ENCODE data around the gene NRAS.

Gene NRAS

DNA sequence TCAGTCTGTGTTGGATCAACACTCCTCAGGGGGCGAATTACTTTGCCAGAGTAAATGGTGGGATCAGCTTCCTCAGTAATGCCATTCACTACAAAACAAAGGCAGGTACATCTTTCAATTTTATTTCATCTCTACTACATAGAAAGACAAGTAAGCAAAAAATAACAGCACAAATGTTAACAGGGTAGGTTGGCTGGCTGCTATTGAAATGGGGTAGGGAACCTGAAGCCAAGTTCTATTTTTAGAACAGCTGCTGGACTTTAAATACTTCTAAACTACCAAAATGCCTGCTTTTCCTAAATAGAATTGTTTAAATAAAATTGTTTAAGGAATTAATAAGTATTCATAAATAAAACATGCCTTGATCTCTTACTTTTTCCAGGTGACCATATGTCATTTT lies 7.3 kb upstream of the NRAS start:
- DNase-seq, result no peak

- DNase-seq, result no peak
Measured at GRCh38 chr1:114723457-114723856, 6.9 kb upstream of the NRAS start.

DNA sequence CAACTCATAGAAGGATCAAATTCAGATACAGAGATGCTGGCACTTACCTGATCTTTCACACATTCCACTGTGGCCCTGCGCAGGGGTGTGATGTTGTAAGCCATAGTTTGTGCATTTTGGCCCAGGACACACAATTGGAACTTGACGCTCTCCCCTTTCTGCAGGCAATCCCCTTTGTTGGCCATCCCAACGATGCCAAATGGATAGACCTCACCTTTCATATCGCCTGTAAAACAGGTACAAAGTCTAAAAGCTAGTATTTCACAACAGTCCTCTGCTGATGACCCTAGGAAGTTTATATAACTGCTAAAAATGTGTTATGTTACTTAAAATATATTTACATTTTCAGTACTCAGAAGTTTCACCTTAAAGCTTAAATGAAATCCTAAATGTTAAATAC lies 3.9 kb upstream of the NRAS start:
- DNase-seq, result no peak

DNA sequence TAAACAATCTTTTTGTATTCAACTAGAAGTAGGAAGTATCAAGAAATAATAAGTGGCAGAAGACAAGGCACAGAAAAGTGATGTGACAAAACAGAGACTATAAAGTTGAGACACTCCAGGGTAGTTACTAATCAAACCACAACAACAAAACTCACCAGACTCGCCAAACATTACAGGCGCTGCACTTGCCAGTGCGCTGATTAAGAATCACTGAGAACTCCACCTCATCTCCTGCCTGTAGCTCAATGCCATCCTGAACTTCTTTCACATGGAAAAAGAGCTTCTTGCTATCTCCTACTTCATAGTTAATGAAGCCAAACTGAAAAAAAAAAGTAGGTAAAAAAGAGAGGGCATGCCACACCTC lies 2.8 kb upstream of the NRAS start:
- DNase-seq, result no peak

DNA sequence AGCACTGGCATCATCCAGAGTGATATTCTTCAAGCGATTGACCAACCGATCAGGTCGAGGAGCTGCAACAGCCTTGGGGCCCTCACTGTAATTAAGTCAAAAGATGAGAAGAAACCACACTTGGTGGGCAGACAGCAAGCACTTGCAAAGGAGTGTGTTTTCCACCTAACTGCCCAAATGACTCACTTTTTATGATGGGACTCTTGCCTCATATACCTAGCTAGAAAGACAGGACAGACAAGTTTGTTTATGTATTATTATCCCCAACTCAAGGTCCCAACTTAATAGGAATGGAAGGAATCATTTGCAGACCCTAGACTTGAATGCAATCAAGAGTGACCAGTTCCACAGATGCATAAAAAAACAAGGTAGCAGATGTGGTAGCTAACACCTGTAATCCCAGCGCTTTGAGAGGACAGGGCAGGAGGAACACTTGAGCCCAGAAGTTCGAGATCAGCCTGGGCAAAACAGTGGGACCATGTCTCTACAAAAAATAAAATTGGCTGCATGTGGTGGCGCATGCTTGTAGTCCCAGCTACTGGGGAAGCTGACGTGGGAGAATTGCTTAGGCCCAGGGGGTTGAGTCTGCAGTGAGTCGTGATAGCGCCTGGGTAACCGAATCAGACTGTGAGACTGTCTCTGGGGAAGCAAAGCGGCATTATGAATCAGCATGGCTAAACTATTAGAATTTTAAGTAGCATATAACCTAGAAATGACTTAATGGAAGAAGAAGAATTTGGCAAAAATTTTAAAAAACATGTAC lies 2.3 kb upstream of the NRAS start:
- no peak for DNase-seq

DNA sequence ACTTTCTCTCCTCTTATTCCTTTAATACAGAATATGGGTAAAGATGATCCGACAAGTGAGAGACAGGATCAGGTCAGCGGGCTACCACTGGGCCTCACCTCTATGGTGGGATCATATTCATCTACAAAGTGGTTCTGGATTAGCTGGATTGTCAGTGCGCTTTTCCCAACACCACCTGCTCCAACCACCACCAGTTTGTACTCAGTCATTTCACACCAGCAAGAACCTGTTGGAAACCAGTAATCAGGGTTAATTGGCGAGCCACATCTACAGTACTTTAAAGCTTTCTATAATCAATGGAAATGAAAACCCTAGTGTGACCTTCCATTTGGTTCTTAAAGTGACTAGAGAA lies 643 bp downstream of the NRAS start:
- no peak for DNase-seq

DNA sequence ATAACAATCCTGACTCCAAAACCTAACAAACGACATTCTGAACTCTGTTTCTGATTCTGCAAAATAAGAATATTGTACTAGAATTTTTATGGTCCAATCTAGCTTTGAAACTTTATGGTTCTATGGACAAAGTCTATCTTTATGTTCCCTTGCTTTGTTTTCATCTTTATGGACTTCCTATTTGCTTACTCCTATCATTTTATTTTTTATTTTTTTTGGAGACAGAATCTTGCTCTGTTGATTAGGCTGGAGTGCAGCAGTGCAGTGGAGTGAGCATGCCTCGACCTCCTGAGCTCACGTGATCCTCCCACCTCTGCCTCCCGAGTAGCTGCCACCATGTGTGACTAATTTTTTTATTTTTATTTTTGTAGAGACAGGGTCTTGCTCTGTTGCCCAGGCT lies 3.6 kb downstream of the NRAS start:
- DNase-seq, result no peak

DNA sequence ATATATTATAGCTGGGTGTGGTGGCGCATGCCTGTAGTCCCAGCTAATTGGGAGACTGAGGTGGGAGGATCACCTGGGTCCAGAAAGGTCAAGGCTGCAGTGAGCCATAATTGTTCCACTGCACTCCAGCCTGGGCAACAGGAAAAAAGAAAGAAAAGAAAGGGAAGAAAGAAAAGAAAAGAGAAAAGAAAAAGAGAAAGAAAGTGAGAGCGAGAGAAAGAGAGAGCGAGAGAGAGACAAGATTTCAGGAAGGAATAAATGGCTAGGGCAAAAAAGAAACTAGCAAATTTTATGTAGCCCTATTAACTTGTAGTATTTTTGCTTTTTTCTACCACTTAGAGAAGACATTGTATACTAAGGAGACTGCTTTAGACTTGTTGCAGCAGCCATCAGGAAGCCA lies 6.2 kb downstream of the NRAS start:
- DNase-seq, result no peak

GRCh38 chr1:114707604-114708003 lies 9.0 kb downstream of the NRAS start:
- DNase-seq, result no peak

GRCh38 chr1:114703242-114703641 lies 13.3 kb downstream of the NRAS start:
- DNase-seq, result no peak

DNA sequence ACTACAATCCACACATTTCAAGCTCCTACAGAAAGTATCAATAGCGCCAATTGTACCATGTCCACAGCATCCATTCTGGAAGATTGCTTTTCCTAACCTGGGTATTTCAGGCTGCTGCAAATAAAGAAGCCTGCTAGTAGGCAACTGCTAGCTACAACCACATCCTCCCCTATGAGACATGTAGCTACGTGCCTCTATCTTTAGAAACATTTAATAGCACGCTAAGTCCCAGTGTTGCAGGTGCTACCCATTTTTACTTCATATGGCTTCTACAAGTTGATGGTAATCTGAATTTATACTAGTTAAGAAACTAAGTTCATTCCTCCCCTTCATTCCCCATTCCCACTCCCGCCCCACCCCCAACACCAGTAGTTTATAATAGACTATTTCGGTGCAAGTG lies 13.8 kb downstream of the NRAS start:
- DNase-seq, result no peak

GRCh38 chr1:114701931-114702330 lies 14.6 kb downstream of the NRAS start:
- DNase-seq, result no peak

DNA sequence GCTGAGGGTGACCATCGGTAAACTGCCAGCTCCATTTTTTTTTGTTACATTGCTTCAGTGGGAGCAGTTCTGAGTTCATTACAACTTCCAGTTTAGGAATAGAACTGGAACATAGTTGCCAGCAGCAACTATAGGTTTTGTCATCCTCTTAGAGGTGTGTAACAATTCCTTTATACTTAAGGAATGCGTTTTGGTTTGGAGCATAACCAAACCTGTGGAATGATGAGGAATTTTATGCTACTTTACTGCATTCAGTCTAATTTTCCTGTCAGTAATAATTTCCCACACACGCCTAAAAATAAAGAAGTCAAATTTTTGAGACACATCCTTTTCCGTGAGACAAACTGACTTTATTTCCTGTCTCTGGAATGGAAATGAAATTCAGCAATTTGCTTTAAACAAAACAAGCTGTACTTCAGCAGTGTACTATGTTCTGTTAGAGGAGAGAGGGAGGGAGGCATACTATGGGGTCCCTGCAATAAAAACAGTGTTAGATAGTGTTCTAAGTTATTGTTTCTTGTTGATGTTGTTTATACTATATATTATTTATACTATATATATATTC lies 16.5 kb downstream of the NRAS start:
- DNase-seq, result no peak

GRCh38 chr1:114696810-114697209 lies 19.8 kb downstream of the NRAS start:
- DNase-seq, result no peak

GRCh38 chr1:114695430-114696058 lies 21.0 kb downstream of the NRAS start, which contains the start of gene AMPD1:
TSS of gene AMPD1 (minus strand) at chr1:114695546. CDS start at chr1:114695471, 75 bp downstream.
- no peak for DNase-seq

- DNase-seq, result no peak
Measured at GRCh38 chr1:114694540-114695310, 21.8 kb downstream of the NRAS start.

GRCh38 chr1:114692947-114693346 lies 23.6 kb downstream of the NRAS start:
- DNase-seq, result no peak

- no peak for DNase-seq
Measured at GRCh38 chr1:114691061-114691460, 25.5 kb downstream of the NRAS start.

DNA sequence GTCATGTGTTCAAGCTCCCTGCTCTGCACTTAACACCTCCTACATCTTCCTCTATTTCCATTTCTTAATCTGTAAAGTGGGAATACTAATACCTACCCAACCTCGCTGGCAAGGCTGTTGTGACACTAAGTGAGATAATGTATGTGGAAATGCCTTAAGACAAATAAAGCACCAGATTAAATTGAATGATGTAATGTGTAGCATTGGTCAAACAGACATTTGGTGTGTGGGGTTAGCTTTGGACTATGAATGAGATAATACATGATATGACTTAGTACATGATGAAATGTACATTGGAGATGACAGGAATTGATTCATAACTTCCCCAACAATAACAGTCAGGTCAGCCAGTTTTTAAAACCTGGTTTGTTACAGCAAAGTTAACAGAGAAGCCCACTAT lies 26.4 kb downstream of the NRAS start:
- no peak for DNase-seq

- DNase-seq, result no peak
Measured at GRCh38 chr1:114688526-114688925, 28.0 kb downstream of the NRAS start.

- DNase-seq, result no peak
Measured at GRCh38 chr1:114685851-114686250, 30.7 kb downstream of the NRAS start.

- no peak for DNase-seq
Measured at GRCh38 chr1:114677691-114678090, 38.9 kb downstream of the NRAS start.

DNA sequence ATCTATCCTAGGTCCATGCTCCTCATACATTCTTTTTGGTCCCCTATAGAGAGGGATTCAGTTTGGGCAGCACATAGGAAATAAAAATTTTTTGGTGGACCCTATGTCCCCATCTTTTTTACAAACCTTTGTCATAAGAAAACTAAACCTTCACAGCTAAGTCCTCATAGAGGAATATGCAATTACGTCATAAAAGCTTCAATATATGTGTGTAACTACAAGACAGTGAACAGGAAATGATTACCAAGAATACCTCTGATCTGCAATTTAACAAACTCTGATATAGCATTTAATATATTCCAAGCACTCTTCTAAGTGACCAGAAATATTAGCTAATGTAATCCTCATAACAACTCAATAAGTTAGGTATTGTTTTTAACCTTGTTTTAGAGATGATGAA lies 40.5 kb downstream of the NRAS start:
- no peak for DNase-seq

DNA sequence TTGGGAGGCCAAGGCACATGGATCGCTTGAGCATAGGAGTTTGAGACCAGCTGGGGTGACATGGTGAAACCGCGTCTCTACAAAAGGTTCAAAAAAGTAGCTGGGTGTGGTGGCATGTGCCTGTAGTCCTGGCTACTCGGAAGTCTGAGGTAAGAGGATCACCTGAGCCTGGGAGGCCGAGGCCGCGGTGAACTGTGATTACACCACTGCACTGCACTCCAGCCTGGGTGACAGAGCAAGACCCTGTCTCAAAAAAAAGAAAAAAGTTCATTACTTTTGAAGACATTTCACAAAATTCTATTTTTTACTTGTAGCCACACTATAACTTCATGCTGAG lies 44.7 kb downstream of the NRAS start:
- no peak for DNase-seq

Data from DMS 273 treated with DMSO at 0.1 percent for 48 hours (cell line).